Inflammatory macrophage treated with lipopolysaccharide for 4 hours (primary cell): Measurements from ENCODE around the gene FAM20C.

Experiments
- DNase-seq: peaks from one replicate; pipeline ENCODE4 v3.0.0-alpha.2; 2020

FAM20C gene

GRCh38 chr7:159370-160270 lies 32.8 kb upstream of the FAM20C start:
- DNase-seq: no peak

GRCh38 chr7:160958-161725 lies 31.2 kb upstream of the FAM20C start:
- no peak for DNase-seq

- DNase-seq: no peak
Measured at GRCh38 chr7:162632-163297, 29.6 kb upstream of the FAM20C start.

DNA sequence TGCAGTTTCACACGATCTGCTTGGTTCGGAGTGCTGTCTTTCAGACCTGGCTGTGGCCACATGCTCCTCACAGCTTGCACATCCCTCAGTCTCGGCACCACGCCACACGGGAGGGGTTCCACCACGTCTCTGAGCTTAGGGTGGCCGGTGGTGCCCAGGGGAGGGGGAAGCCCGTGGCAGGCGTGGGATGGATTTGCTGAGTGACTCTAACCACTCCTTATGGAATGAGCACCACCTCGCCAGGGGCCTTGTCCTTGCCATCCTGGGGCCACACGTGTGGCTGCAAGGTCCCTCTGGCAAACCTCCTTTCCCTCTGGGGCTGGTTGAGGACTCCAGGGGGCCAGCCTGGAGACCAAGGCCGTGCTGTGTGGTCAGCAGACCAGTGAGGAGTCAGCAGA lies 29.1 kb upstream of the FAM20C start:
- no peak for DNase-seq

DNA sequence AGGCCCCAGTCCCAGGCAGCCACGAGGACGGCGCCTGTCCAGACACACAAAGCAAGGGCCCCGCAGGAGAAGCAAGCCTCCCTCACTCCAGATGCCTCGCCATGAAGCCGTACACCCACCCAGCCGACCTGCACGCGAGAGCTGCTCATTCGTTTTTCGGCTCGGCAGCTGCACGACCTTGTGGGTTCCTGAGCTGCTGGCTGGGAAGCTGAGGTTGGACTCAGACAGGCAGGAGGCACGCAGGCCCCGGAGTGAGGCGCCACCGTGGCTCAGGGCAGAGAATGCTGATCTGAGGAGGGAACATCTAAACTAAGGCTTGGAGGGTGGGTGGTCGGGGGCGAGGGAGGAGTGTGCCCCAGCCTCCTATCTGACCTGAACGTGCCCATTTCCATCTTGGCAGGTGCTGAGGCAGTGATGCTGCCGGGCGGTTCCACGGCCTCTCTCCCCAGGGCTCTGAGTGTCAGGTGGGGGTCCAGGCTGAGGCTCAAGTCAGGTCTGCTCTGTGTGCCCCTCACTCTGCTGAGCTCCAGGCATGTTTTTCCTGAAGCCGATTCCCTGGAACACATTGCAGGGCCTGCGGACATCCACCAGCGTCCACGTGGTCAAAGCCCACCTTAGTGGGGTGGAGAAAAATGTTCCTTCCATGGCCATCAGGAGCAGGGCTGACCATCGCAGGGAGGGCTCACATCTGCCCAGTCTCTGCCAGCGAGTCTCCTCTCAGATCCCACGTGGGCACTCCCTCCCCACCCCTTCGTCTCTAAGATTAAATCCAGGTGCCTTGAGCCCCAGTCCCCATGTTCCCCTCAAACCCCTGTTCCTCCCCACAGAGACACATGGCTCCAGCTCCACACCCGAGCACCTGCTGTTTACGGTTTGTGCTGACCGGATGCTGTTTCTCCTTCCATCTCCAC lies 28.1 kb upstream of the FAM20C start:
- DNase-seq: no peak

DNA sequence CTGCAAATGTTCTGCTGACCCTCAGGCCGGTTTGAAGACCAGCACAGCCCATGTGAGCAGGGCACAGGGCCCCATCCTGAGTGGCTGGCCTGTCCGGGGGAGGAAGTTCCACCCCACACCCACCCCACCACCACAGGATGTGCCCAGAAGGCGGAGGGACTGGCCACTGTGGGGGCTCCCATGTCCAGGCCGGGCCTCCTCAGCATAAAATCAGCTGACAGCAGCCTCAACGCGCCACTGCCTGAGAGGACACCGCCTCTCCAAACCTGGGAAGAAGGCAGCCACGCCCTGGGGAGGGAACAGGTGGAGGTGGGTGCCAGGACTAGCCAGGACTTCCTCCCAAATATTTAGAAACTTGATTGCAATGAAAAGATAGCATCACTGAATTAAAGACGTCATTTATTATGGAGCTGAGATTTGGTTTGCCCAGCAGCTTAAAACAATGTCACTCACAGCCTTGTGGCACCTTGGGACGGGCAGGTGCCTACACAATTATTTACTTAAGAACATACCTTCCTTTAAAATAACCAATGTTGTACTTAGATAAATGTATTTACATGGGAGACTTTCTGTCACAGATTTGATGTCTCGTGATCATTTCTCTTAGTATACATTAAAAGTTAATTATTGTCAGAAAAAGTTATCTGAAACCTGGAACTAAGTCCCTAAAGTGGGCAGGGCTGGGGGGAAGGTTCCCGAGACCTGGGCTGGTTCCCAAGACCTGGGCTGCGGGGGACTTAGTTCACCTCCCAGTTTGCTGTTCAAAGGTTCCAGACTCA lies 27.3 kb upstream of the FAM20C start:
- no peak for DNase-seq

- DNase-seq: no peak
Measured at GRCh38 chr7:165661-166337, 26.6 kb upstream of the FAM20C start.

DNA sequence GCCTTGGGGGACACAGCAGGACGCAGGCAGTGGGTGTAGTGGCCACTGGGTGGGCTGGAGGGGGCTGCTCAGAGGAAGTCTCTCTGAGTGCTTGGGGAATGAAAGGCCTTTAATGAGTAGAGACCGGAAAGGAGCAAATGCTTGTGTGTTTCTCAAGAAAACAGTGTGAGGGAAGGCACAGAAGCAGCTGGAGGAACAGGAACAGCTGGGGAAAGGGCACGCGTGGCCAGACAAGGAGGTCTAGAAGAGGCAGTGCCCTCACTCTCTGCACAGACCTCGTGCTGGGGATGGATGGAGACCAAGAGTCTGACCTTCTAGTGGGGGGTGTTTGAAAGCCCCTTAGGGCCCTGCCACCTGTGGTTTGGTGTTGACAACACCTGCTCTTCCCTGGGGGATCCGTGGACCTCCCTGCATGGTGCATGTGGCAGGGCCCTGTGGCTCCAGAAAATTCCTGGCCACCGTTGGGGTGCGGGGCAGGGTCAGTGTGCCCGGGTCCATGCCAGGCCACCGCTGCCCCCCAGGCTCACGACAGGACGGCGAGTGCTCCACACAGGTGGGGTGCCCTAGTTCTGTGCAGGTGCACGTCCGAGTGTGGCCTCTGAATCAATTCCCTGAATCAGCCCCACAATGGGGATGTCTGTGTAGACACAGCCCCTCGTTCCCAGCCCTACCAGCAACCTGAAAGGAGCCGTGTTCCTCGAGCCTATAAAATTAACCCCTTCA lies 25.9 kb upstream of the FAM20C start:
- peak; percentile 49 for DNase-seq

DNA sequence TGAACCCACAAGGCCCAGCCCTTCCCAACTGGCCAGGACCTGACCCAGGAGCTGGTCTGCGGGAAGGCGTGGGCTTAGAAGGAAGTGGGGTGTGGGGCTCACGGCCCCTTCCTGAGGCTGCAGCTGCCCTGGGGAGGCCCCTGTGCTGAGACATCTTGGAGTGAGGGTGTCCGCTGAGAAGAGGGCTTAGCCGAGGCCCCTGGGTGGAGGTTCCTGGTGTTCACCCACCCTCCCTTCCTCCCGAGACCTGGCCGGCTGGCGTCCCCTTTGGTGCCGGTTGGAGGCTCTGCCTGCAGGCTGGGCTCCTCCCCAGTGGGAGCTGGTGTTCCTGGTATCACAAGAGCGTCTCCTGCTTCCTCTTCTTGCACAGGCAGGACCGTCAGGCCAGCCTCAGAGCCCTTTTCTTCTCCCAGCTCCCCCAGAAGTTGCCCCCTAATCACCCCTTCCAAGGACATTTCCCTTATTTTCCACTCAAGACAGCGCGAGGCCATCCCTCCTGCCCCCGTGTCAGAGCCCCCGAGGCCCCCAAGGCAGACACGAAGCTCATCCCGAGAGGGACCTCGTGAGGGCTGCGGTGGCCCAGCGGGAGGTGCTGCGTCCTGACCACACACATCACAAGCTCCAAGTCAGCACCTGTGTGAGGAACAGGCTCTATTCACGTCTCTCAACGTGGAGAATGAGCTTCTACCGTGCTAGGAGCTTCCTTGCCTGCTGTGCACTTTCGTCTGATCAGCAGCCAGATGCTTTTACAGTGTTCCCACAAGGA lies 25.1 kb upstream of the FAM20C start:
- peak; percentile 65 for DNase-seq

GRCh38 chr7:167976-168791 lies 24.2 kb upstream of the FAM20C start:
- DNase-seq: no peak

DNA sequence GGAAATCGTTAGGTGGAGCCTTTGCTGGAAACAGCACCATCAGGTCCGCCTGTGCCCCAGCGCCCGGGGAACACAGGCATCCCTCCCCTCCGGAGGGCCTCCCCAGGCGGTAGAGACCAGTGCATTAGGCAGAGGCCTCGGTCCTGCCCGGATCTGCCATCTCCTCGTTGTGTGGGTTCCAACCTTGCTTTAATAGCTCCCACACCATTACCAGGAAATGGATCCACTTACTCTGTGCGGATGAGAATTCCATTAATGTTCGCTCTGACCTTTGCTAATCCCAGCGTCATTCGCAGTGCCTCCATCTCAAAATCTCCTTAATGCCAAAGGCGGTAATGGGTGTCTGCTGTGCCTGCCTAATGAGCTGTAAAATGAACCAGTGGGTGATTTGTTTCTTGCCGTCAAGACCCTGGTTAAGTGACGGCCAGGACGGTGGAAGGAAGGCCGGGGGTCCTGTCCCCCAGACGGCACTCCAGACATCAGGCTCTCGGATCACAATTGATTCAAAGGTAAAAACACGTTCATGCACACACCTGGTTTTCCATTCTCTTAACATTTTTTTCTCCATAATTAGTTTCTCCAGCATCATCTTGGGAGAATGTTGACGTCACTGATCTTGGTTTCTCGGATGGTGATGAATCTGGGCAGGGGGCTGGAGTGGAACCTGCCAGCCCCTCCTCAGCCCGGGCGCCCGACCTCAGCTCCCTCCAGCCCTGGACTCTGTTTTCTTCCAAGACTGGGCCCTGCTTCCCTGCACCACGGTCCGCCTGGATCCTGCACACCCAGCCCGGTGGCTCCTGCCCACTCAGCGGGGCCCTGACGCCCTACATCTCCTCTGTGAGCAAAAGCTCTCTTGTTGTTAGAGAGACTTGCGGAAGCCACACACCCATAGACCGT lies 22.8 kb upstream of the FAM20C start:
- no peak for DNase-seq

DNA sequence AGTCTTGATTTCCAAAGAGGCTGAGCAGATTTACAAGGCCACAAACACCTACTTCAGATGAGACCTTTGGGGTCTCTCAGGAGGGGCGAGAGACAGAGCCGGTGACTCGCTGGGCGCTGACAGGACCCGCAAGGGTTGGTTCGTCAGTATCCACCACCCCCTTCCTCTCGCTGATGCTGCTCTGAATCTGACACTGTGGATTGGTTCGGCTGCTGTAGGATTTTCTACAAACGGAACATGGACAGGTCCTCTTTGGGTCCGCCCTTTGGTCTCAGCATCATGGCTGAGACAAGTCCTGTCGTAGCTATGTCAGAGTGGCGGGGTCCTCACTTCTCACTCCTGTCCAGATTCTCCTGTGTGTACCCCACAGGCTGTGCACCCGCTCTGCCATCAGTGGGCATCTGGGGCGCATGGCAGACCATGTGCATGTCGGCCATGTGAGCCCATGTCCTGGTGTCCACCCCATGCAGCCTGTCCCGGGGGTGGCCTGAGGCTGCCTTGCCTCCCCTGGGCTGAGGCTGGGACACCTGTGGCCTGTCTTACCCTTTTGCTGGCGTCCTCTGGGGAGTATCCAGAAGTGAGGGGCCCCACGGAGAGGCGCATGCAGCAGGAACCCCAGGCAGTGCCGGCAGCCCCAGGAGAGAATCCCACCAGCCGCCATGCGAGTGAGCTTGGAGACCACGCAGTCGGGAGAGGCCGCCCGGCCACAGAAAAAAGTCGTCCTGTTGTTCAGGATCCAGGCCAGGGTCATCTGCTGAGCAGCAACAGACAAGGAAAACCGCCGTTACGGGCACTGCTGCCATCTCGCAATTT lies 21.6 kb upstream of the FAM20C start:
- DNase-seq: no peak

GRCh38 chr7:171364-171904 lies 20.9 kb upstream of the FAM20C start:
- DNase-seq: no peak

DNA sequence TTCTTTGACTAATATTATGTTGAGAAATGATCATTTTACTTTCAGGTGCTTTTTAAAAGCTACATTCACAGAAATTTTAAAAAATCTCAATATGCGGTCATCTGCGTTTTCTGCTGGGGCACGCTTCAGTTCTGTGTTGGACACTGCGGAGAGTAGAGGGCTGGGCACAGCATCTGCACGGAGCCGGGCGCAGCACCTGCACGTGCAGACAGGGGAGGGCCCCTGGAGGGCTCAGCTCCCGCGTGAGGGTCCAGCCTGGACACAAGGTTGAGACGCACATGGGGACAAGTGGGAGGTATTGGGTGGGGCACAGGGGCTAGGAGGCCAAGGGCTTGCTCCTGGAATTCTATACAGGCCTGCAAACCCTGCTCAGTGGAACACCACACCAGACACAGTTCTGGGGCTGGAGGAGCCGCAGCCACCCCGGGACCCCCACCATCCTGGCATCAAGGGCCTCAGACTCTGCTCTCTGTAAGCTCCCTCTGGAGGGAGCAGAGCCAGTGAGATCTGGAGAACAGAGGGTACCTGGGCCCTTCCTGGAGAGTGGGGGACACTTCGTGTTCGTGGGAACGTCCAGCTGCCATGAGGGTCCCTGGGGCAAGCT lies 20.4 kb upstream of the FAM20C start:
- DNase-seq: no peak

- DNase-seq: no peak
Measured at GRCh38 chr7:173209-173918, 19.0 kb upstream of the FAM20C start.
